Neutrophil (primary cell): ENCODE data around the gene PERM1.

Experiments used
- H3K27ac ChIP-seq: fragments of 200-600 bp; sonication (generic); 2 replicates; pipeline ENCODE4 v1.5.1; 2016; ENCODE audit warnings: mild to moderate bottlenecking, moderate library complexity
- H3K27me3 ChIP-seq: fragments of 200-600 bp; sonication (generic); 2 replicates; pipeline ENCODE4 v1.6.0; 2016; ENCODE audit warnings: mild to moderate bottlenecking
- H3K36me3 ChIP-seq: fragments of 200-600 bp; sonication (generic); 2 replicates; pipeline ENCODE4 v1.5.1; 2017
- H3K4me1 ChIP-seq, 2 experiments: fragments of 200-600 bp in 1 of 2; sonication (generic) in 1 of 2; 1 replicate in 1 of 2; 2 replicates in 1 of 2; pipeline versions ENCODE4 v1.5.1 to v1.6.1; 2013 to 2016; ENCODE audit warnings: low read depth in 1 of 2, low read length in 1 of 2, mild to moderate bottlenecking in 1 of 2, moderate library complexity in 1 of 2; ENCODE audit not compliant: control insufficient read depth in 1 of 2, insufficient read depth in 1 of 2
- H3K4me3 ChIP-seq, 2 experiments: fragments of 200-600 bp in 1 of 2; sonication (generic) in 1 of 2; 1 replicate in 1 of 2; 2 replicates in 1 of 2; pipeline ENCODE4 v1.5.1; 2013 to 2016; ENCODE audit warnings: low read depth in 1 of 2, low read length in 1 of 2, mild to moderate bottlenecking in 1 of 2, moderate library complexity in 1 of 2
- H3K9me3 ChIP-seq: fragments of 200-600 bp; sonication (generic); 2 replicates; pipeline ENCODE4 v1.5.1; 2016
- TF ChIP-seq, protein P1 (sequence below): fragments of 200-600 bp; sonication (generic); IDR thresholded peaks from 2 replicates; pipeline ENCODE4 v1.5.1; 2016; ENCODE audit warnings: antibody characterized with exemption

The PERM1 gene

DNA sequence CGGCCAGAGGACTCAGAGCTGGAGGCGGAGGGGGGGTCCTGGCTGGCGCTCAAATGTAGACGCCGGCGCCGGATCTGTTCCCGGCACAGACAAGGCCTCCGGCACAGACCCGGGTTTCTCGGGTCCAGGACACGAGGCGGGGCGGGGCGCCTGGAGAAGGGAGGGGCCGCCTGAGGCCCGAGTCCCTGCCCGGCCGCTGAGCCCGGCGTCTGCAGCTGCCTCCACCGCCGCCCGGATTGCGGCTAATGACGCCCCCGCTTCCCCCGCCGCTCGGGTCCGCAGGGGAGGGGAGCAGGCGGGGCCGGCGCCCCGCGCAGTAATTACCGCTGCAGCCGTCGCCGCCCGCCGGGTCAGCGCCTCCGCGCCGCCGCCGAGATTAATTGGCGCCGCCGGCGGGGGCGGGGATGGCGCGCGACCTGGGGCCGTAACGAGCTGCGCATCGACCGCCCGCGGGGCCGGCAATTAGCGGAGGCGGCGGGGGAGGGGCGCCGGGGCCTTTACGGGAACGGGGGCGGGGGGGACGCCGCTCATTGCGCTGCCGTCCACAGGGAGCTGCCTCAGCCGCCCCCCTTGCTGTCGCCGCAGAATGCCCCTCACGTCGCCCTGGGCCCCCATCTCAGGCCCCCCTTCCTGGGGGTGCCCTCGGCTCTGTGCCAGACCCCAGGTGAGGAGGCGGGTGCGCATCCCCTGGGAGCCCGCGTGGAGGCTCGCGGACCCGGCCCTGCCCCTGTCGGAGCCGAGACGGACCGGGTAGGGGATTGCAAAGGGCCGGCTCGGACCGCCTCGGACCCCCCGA, 40.1 kb downstream of the PERM1 start:
- Histone ChIP-seq H3K9me3 (no peaks in the 10 kb centered on the region), H3K36me3 (peaks cover 28% of the 10 kb centered on the region), H3K4me1 (peaks cover 0 to 23% of the 10 kb centered on the region in 2 experiments), H3K4me3 (no peak overlapping the region), H3K27me3 (peaks cover 73% of the 10 kb centered on the region), H3K27ac (no peak overlapping the region)
- TF ChIP-seq, protein P1, sequence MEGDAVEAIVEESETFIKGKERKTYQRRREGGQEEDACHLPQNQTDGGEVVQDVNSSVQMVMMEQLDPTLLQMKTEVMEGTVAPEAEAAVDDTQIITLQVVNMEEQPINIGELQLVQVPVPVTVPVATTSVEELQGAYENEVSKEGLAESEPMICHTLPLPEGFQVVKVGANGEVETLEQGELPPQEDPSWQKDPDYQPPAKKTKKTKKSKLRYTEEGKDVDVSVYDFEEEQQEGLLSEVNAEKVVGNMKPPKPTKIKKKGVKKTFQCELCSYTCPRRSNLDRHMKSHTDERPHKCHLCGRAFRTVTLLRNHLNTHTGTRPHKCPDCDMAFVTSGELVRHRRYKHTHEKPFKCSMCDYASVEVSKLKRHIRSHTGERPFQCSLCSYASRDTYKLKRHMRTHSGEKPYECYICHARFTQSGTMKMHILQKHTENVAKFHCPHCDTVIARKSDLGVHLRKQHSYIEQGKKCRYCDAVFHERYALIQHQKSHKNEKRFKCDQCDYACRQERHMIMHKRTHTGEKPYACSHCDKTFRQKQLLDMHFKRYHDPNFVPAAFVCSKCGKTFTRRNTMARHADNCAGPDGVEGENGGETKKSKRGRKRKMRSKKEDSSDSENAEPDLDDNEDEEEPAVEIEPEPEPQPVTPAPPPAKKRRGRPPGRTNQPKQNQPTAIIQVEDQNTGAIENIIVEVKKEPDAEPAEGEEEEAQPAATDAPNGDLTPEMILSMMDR, result no peak

DNA sequence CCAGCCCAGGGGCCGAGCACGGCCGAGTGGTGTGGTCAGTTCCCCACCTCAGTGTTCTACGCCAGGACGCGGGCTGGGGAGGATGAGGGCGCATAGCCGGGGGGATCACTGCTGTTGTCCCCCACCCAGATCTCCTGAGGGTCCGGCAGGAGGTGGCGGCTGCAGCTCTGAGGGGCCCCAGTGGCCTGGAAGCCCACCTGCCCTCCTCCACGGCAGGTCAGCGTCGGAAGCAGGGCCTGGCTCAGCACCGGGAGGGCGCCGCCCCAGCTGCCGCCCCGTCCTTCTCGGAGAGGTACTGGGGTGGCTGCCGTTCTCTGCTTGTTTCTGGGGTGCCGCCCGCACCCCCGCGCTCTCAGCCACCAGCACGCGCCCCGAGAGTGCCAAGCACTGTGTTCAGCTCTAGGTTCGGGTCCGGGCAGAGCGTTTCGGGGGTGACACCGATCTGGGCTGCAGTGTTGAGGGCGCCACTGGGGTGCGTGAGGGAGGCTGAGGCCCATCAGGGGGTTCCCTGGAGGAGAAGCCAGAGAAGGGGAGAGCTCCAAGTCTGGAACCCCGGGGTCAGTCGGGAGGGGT, 40.8 kb downstream of the PERM1 start:
- TF ChIP-seq, protein P1, result no peak
- Histone ChIP-seq H3K4me1 (peaks cover 0 to 23% of the 10 kb centered on the region in 2 experiments), H3K27ac (no peak overlapping the region), H3K9me3 (no peaks in the 10 kb centered on the region), H3K27me3 (peaks cover 80% of the 10 kb centered on the region), H3K36me3 (peaks cover 21% of the 10 kb centered on the region), H3K4me3 (no peak overlapping the region)

DNA sequence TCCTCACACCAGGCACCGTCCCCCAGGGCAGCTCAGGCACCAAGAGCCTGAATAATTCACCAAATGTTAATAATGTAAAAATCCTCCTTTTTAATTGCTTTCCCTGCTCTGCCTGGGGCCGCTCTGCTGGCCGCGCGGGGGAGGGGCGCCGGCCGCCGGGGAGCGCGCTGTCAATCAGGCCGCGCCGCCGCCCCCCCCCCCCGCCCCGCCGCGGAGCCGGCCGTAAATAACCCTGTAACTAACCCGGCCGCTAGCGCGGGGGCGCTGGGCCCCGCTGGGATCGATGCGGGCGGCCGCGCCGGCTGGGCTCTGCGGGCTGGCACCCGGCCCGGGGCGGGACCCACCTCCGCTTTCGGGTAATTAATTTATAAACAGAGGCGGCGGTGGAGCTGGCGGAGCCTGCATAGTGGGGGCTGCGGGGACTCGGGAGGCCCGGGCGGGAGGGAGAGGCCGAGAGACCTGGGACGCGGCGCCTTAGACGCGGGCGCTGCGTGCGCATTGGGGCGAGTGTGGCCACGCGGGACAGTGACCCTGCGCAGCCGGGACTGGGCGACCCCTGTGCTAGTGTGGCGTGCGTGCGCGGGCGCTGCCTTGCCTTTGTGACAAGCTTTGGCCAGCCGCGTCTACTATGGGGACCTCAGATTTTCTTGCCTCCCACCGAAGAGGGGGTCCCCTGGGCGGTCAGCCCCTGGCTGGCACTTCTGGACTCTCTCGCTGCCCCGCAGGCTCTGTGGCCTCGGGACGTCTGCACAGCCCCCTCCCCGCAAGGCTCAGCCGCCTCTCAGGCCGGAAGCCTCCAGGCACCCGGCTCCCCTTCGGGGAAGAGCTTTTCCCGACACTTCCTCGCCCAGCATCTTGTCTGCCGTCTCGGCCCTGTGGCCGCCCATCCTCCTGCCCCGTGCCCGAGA, 41.5 kb downstream of the PERM1 start:
- Histone ChIP-seq H3K4me1 (peaks cover 0 to 23% of the 10 kb centered on the region in 2 experiments), H3K27ac (no peak overlapping the region), H3K9me3 (no peaks in the 10 kb centered on the region), H3K36me3 (peaks cover 13% of the 10 kb centered on the region), H3K27me3 (peaks cover 87% of the 10 kb centered on the region), H3K4me3 (no peak overlapping the region)
- TF ChIP-seq, protein P1, result no peak

DNA sequence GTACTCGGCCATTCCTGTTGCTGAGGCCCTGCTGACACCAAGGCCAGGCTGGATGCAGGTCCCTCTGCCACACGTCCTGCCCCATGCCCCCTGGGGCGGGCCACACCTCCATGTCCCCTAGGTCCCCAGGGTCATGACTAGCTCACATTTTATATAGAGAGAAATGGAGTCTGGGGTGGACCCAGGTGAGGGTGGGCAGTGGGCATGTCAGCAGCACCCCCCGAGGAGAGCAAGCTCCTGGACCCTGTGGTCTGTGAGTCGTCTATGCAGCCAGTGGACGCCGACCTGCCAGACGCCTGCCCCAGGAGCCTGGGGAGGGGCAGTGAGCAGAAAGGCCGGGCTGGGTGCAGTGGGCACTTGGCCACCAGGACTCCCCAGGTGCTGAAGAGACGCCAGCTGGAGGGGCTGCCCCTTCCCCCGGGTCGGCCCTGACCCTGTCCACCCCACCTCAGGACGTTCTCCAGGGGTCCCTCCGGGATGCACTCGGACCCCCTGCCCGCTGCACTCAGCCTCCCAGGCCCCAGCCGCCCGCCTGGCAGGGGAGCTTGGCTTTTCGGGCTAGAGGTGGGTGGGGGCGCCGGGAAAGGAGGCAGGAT, 42.3 kb downstream of the PERM1 start:
- Histone ChIP-seq H3K27me3 (peaks cover 94% of the 10 kb centered on the region), H3K4me1 (peaks cover 0 to 23% of the 10 kb centered on the region in 2 experiments), H3K4me3 (no peak overlapping the region)

More for the DNA sequence above, 42.3 kb downstream of the PERM1 start:
- peaks cover 6% of the 10 kb centered on the region for H3K36me3 ChIP-seq
- no peaks in the 10 kb centered on the region for H3K9me3 ChIP-seq
- H3K27ac ChIP-seq, result no peak overlapping the region
- TF ChIP-seq, protein P1, result no peak
